Transverse colon (tissue), 4 donors: Measurements from ENCODE around the gene E2F1. TPM values are rescaled to one million over a fixed set of nuclear protein-coding genes. Genes with fewer than 3 reads are reported as not detected.

ENCODE experiments used
- DNase-seq: peaks from one replicate; pipeline ENCODE4 v3.0.0-alpha.2; 2019
- H3K27ac ChIP-seq, 4 donors: fragments of 200-600 bp; sonication (generic); 2 replicates each; pipeline ENCODE4 v1.5.1; 2016 to 2018; ENCODE audit warnings: inconsistent platforms in 4 of 4
- H3K27me3 ChIP-seq: fragments of 200-600 bp; sonication (generic); 2 replicates; pipeline ENCODE4 v1.5.1; 2017; ENCODE audit warnings: inconsistent platforms
- H3K36me3 ChIP-seq, 4 donors: fragments of 200-600 bp; sonication (generic); 2 replicates each; pipeline ENCODE4 v1.5.1; 2017 to 2019; ENCODE audit warnings: inconsistent platforms in 4 of 4
- H3K4me1 ChIP-seq, 4 donors: fragments of 200-600 bp; sonication (generic); 2 replicates each; pipeline ENCODE4 v1.5.1; 2017 to 2020; ENCODE audit warnings: inconsistent platforms in 4 of 4
- H3K4me3 ChIP-seq, 4 donors: fragments of 200-600 bp; sonication (generic); 1 replicate in 1 of 4; 2 replicates in 3 of 4; pipeline versions ENCODE4 v1.5.1 to v1.6.1; 2017 to 2019; ENCODE audit warnings: inconsistent platforms in 4 of 4
- H3K9me3 ChIP-seq, 2 donors: fragments of 200-600 bp; sonication (generic); 2 replicates each; pipeline ENCODE4 v1.5.1; 2017 to 2019; ENCODE audit warnings: inconsistent platforms in 2 of 2
- CTCF ChIP-seq, 5 experiments: fragments of 200-600 bp in 3 of 5; fragments of 450-650 bp in 2 of 5; sonication (generic) in 3 of 5; IDR thresholded peaks; 1 replicate in 2 of 5; 2 replicates in 3 of 5; pipeline ENCODE4 v1.5.1; 2016 to 2017; ENCODE audit warnings: antibody characterized with exemption in 5 of 5, inconsistent platforms in 3 of 5, mild to moderate bottlenecking in 2 of 5, moderate library complexity in 1 of 5
- EP300 ChIP-seq: sonication (generic); formaldehyde crosslinking; IDR thresholded peaks from one replicate; pipeline ENCODE4 v1.6.1; 2017; ENCODE audit warnings: antibody characterized with exemption, low read depth
- POLR2A ChIP-seq: fragments of 450-650 bp; IDR thresholded peaks from one replicate; pipeline ENCODE4 v1.6.1; 2016; ENCODE audit warnings: antibody characterized with exemption, mild to moderate bottlenecking, moderate library complexity
- POLR2AphosphoS5 ChIP-seq, 3 donors: sonication (generic); formaldehyde crosslinking; IDR thresholded peaks; one replicate each; pipeline ENCODE4 v1.6.1; 2016; ENCODE audit warnings: antibody characterized with exemption in 3 of 3
- WGBS, 2 donors: methylation state at CpG; one replicate each; pipeline ENCODE4 v1.1.5; 2018; ENCODE audit warnings: low coverage in 1 of 2; 5-methylcytosine and 5-hydroxymethylcytosine counted together
- in situ Hi-C, 4 donors: fragments of 200-750 bp; cut with MboI; loops; one replicate each; pipeline versions ENCODE4 v1.15.0 to v1.15.1; 2017; ENCODE audit warnings: low sequenced_read_pairs in 3 of 4, low pct_ligation_motif_present in 1 of 4, low pct_unique_long_range_greater_than_20kb in 1 of 4
- intact Hi-C: fragments of 100-400 bp; cut with DNase I; formaldehyde crosslinking; loops from one replicate; pipeline ENCODE4 v1.15.1; 2023; ENCODE audit warnings: low total_unique reads
- total RNA-seq, 4 donors: library from RNA; depleted of rRNA; stranded (reverse); fragments of >200 nt; gene quantifications; one replicate each; pipeline ENCODE4 v1.1.0, GENCODE V29; 2016

Gene E2F1
- total RNA-seq, 4 donors from 2014 or later = 1.2 to 2.7 (median 2.1) TPM; not detected in 1

- H3K4me1 ChIP-seq = peaks cover 0 to 15% (median 7%) of the 10 kb centered on the region in 4 donors
- no peaks in the 10 kb centered on the region for H3K27me3 ChIP-seq
- H3K36me3 ChIP-seq = no peaks in the 10 kb centered on the region
- TF ChIP-seq POLR2A = no peak
- no peak for TF ChIP-seq CTCF (IDR thresholded peaks at IDR 0.05)
- no peak for TF ChIP-seq EP300
- DNase-seq = no peak
- H3K4me3 ChIP-seq = no peak overlapping the region
- intact Hi-C loops (loop anchor here (2.0 kb wide), 1 partner anchor 59 kb away; the partner anchor contains the start of gene C20orf144), in situ Hi-C loops (no loop called here)
- H3K9me3 ChIP-seq = no peaks in the 10 kb centered on the region
- WGBS, 2 donors = 92 to 93% methylated on average over 5 to 11 of the region's 11 CpGs
- H3K27ac ChIP-seq = no peak overlapping the region
These were observed 35.4 kb upstream of the E2F1 start for GRCh38 chr20:33721391-33722140.

GRCh38 chr20:33719989-33720709, 34.0 kb upstream of the E2F1 start, which contains the start of gene PXMP4:
TSS of gene PXMP4 (minus strand) at chr20:33720310. CDS start at chr20:33720207, 103 bp downstream.
- intact Hi-C loops = loop anchor here (2.0 kb wide), 1 partner anchor 57 kb away; the partner anchor contains the start of gene C20orf144
- H3K4me3 ChIP-seq = peak within 1 kb of the TSS; percentile 42 to 80 (median 72)
- peak within 1 kb of the TSS; percentile 78 to 85 (median 81) for H3K27ac ChIP-seq
- DNase-seq = peak; percentile 92
- 0 to 10% methylated on average over 2 to 36 of the region's 46 CpGs for WGBS, 2 donors
- no peaks in the 10 kb centered on the region for H3K9me3 ChIP-seq
- peak; percentile 48 to 81 (median 79) for TF ChIP-seq POLR2AphosphoS5 (IDR thresholded peaks at IDR 0.05)
- TF ChIP-seq EP300 = no peak
- peak; percentile 67 for TF ChIP-seq POLR2A
- TF ChIP-seq CTCF (IDR thresholded peaks at IDR 0.05) = no peak
- H3K27me3 ChIP-seq = no peaks in the 10 kb centered on the region
- H3K36me3 ChIP-seq = no peaks in the 10 kb centered on the region
- in situ Hi-C loops = no loop called here
- peaks cover 0 to 15% (median 7%) of the 10 kb centered on the region in 4 donors for H3K4me1 ChIP-seq

GRCh38 chr20:33719277-33719988, 33.2 kb upstream of the E2F1 start:
- H3K27me3 ChIP-seq = no peaks in the 10 kb centered on the region
- DNase-seq = peak; percentile 13
- WGBS, 2 donors = 46 to 70% methylated on average over 2 to 13 of the region's 13 CpGs
- H3K9me3 ChIP-seq = no peaks in the 10 kb centered on the region
- H3K36me3 ChIP-seq = no peaks in the 10 kb centered on the region
- in situ Hi-C loops = no loop called here
- peak overlapping the region; percentile 78 to 85 (median 81) for H3K27ac ChIP-seq
- H3K4me3 ChIP-seq = peak overlapping the region; percentile 42 to 80 (median 72)
- H3K4me1 ChIP-seq = peaks cover 0 to 15% (median 7%) of the 10 kb centered on the region in 4 donors
- intact Hi-C loops = no loop called here
- TF ChIP-seq POLR2A (no peak), EP300 (no peak), CTCF (IDR thresholded peaks at IDR 0.05) (no peak), POLR2AphosphoS5 (IDR thresholded peaks at IDR 0.05) (no peak)
